ENCODE measurements around the gene EPS15. TPM values are rescaled to one million over a fixed set of nuclear protein-coding genes. Genes with fewer than 3 reads are reported as not detected.
"Not testable (repeated sequence)": the region's sequence is repeated elsewhere in the genome, so short reads cannot be mapped to it uniquely, and the experiment has no call there.

EPS15 gene
- total RNA-seq, 2 donors from 2014 or later, result 54.2 to 65.4 TPM

- Mint-ChIP-seq H3K4me1 (peaks cover 21% of the 10 kb centered on the region), H3K27ac (no peak overlapping the region), H3K4me3 (no peak overlapping the region), H3K9me3 (no peaks in the 10 kb centered on the region), H3K27me3 (peaks cover 8% of the 10 kb centered on the region), H3K36me3 (ENCODE audit: low read depth) (no peaks in the 10 kb centered on the region)
- no peak for ATAC-seq (replicated peaks)
These were observed 34.8 kb upstream of the EPS15 start for GRCh38 chr1:51553911-51554310.

GRCh38 chr1:51552929-51553807, 34.1 kb upstream of the EPS15 start:
- H3K36me3 Mint-ChIP-seq (ENCODE audit: low read depth), result no peaks in the 10 kb centered on the region
- H3K4me1 Mint-ChIP-seq, result peaks cover 20% of the 10 kb centered on the region
- peaks cover 2% of the 10 kb centered on the region for H3K27me3 Mint-ChIP-seq
- no peaks in the 10 kb centered on the region for H3K9me3 Mint-ChIP-seq
- ATAC-seq (replicated peaks), result no peak
- H3K4me3 Mint-ChIP-seq, result no peak overlapping the region
- H3K27ac Mint-ChIP-seq, result no peak overlapping the region

GRCh38 chr1:51551848-51552296, 32.8 kb upstream of the EPS15 start:
- Mint-ChIP-seq H3K4me3 (peak overlapping the region; percentile 23), H3K4me1 (peaks cover 18% of the 10 kb centered on the region), H3K27ac (peak overlapping the region; percentile 48), H3K9me3 (no peaks in the 10 kb centered on the region), H3K36me3 (ENCODE audit: low read depth) (no peaks in the 10 kb centered on the region), H3K27me3 (no peaks in the 10 kb centered on the region)
- ATAC-seq (replicated peaks), result peak; percentile 93

GRCh38 chr1:51551081-51551480, 32.0 kb upstream of the EPS15 start:
- Mint-ChIP-seq H3K9me3 (no peaks in the 10 kb centered on the region), H3K27me3 (no peaks in the 10 kb centered on the region), H3K4me3 (no peak overlapping the region), H3K36me3 (ENCODE audit: low read depth) (no peaks in the 10 kb centered on the region), H3K27ac (no peak overlapping the region), H3K4me1 (peaks cover 18% of the 10 kb centered on the region)
- no peak for ATAC-seq (replicated peaks)

GRCh38 chr1:51549901-51550300, 30.8 kb upstream of the EPS15 start:
- Mint-ChIP-seq H3K36me3 (ENCODE audit: low read depth) (no peaks in the 10 kb centered on the region), H3K27me3 (no peaks in the 10 kb centered on the region), H3K4me1 (peaks cover 18% of the 10 kb centered on the region), H3K4me3 (no peak overlapping the region), H3K27ac (no peak overlapping the region), H3K9me3 (no peaks in the 10 kb centered on the region)
- ATAC-seq (replicated peaks), result no peak

- H3K36me3 Mint-ChIP-seq (ENCODE audit: low read depth), result no peaks in the 10 kb centered on the region
- ATAC-seq (replicated peaks), result no peak
- H3K9me3 Mint-ChIP-seq, result no peaks in the 10 kb centered on the region
- no peak overlapping the region for H3K4me3 Mint-ChIP-seq
- H3K27me3 Mint-ChIP-seq, result no peaks in the 10 kb centered on the region
- H3K27ac Mint-ChIP-seq, result peak overlapping the region; percentile 47
- peaks cover 20% of the 10 kb centered on the region for H3K4me1 Mint-ChIP-seq
These were observed 30.1 kb upstream of the EPS15 start for GRCh38 chr1:51549016-51549619.

- H3K4me3 Mint-ChIP-seq, result no peak overlapping the region
- no peaks in the 10 kb centered on the region for H3K36me3 Mint-ChIP-seq (ENCODE audit: low read depth)
- peak overlapping the region; percentile 24 for H3K27ac Mint-ChIP-seq
- peaks cover 24% of the 10 kb centered on the region for H3K4me1 Mint-ChIP-seq
- ATAC-seq (replicated peaks), result peak; percentile 72
- H3K9me3 Mint-ChIP-seq, result no peaks in the 10 kb centered on the region
- H3K27me3 Mint-ChIP-seq, result no peaks in the 10 kb centered on the region
These were observed 24.8 kb upstream of the EPS15 start for GRCh38 chr1:51543858-51544257.

- peaks cover 18% of the 10 kb centered on the region for H3K4me1 Mint-ChIP-seq
- H3K27ac Mint-ChIP-seq, result peak overlapping the region; percentile 12
- H3K27me3 Mint-ChIP-seq, result no peaks in the 10 kb centered on the region
- H3K36me3 Mint-ChIP-seq (ENCODE audit: low read depth), result no peaks in the 10 kb centered on the region
- ATAC-seq (replicated peaks), result peak; percentile 84
- H3K4me3 Mint-ChIP-seq, result peak overlapping the region; percentile 22
- no peaks in the 10 kb centered on the region for H3K9me3 Mint-ChIP-seq
These were observed 23.3 kb upstream of the EPS15 start for GRCh38 chr1:51542158-51542953.

- peak; percentile 64 for ATAC-seq (replicated peaks)
- H3K27ac Mint-ChIP-seq, result peak overlapping the region; percentile 12
- H3K9me3 Mint-ChIP-seq, result no peaks in the 10 kb centered on the region
- no peaks in the 10 kb centered on the region for H3K36me3 Mint-ChIP-seq (ENCODE audit: low read depth)
- H3K4me1 Mint-ChIP-seq, result peaks cover 18% of the 10 kb centered on the region
- H3K27me3 Mint-ChIP-seq, result no peaks in the 10 kb centered on the region
- peak overlapping the region; percentile 22 for H3K4me3 Mint-ChIP-seq
These were observed 22.4 kb upstream of the EPS15 start for GRCh38 chr1:51541313-51542050.

GRCh38 chr1:51537568-51537967, 18.5 kb upstream of the EPS15 start:
- Mint-ChIP-seq H3K27me3 (no peaks in the 10 kb centered on the region), H3K4me1 (peaks cover 16% of the 10 kb centered on the region), H3K4me3 (no peak overlapping the region), H3K9me3 (no peaks in the 10 kb centered on the region), H3K36me3 (ENCODE audit: low read depth) (no peaks in the 10 kb centered on the region), H3K27ac (no peak overlapping the region)
- ATAC-seq (replicated peaks), result no peak

- Mint-ChIP-seq H3K4me1 (peaks cover 5% of the 10 kb centered on the region), H3K4me3 (no peak overlapping the region), H3K36me3 (ENCODE audit: low read depth) (no peaks in the 10 kb centered on the region), H3K9me3 (no peaks in the 10 kb centered on the region), H3K27me3 (no peaks in the 10 kb centered on the region), H3K27ac (peak overlapping the region; percentile 61)
- ATAC-seq (replicated peaks), result peak; percentile 47
These were observed 16.0 kb upstream of the EPS15 start for GRCh38 chr1:51535006-51535592.

- no peaks in the 10 kb centered on the region for H3K27me3 Mint-ChIP-seq
- peak; percentile 93 for ATAC-seq (replicated peaks)
- H3K4me1 Mint-ChIP-seq, result peaks cover 5% of the 10 kb centered on the region
- H3K27ac Mint-ChIP-seq, result peak overlapping the region; percentile 61
- no peak overlapping the region for H3K4me3 Mint-ChIP-seq
- no peaks in the 10 kb centered on the region for H3K9me3 Mint-ChIP-seq
- no peaks in the 10 kb centered on the region for H3K36me3 Mint-ChIP-seq (ENCODE audit: low read depth)
These were observed 15.4 kb upstream of the EPS15 start for GRCh38 chr1:51534447-51534846.

GRCh38 chr1:51532853-51533252, 13.8 kb upstream of the EPS15 start:
- no peak overlapping the region for H3K27ac Mint-ChIP-seq
- ATAC-seq (replicated peaks), result no peak
- no peak overlapping the region for H3K4me3 Mint-ChIP-seq
- peaks cover 5% of the 10 kb centered on the region for H3K4me1 Mint-ChIP-seq
- H3K9me3 Mint-ChIP-seq, result no peaks in the 10 kb centered on the region
- H3K27me3 Mint-ChIP-seq, result no peaks in the 10 kb centered on the region
- H3K36me3 Mint-ChIP-seq (ENCODE audit: low read depth), result no peaks in the 10 kb centered on the region

- not testable (repeated sequence) for ATAC-seq (replicated peaks); H3K27ac Mint-ChIP-seq; H3K4me3 Mint-ChIP-seq; H3K9me3 Mint-ChIP-seq; H3K4me1 Mint-ChIP-seq; H3K27me3 Mint-ChIP-seq; H3K36me3 Mint-ChIP-seq (ENCODE audit: low read depth)
These were observed 11.4 kb upstream of the EPS15 start for GRCh38 chr1:51530447-51530846.

Measured in activated T-helper 17 cell treated with anti-CD3 and anti-CD28 coated beads, Interleukin-2, amount 50 U/mL, for 72 hours (primary cell).